GM19328 (cell line): Measurements from ENCODE around the gene EPHA1.
A peak's percentile ranks its signal among the peaks of the same experiment; 100 is the strongest.

Experiments
- ATAC-seq: cut with Tn5 transposase; IDR thresholded peaks from one replicate; pipeline ENCODE4 v1.9.1; 2021; ENCODE audit warnings: mild to moderate bottlenecking, moderate library complexity; ENCODE audit not compliant: unreplicated experiment

EPHA1 gene

DNA sequence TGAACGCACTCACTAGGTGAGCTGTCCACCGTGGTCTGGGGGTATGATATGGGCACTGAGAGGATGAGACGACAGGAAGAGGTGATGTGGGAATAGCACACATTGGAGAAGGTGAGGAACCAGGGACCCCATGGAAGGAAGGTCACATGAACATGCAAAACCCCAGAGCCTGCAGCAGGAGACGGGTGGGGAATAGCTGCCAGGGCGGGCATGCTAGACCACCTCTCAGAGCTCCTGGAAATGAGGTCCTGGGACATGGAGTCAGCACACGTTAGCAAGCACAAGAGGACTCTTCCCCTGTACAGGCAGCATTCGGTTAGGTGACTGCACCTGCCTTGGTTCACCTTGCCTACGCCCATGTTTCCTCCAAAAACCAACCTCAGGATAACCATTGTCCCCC is 54.3 kb downstream of the EPHA1 start:
- ATAC-seq: no peak

DNA sequence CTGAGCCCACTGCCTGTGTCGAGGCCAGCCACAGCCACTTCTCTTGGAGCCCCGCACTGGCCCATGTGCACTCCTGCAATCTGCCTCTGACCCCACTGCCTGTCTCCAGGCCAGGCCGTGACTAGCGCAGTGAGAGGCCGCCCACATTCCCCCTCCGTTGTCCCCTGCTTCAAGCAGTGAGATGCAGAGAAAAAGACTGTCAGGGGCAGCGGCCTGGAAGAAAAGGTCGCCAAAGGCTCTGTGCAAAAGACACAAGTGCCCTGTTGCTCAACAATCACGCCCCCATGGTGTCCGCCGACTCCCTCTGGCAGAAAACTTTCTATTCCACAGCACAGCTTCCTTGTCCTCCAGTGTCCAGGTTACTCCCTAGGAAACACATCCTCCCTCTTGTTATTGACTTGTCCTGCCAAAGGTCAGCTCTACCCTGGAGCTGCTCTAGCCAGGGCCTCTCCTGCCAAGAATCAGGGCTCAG is 56.1 kb downstream of the EPHA1 start:
- ATAC-seq: no peak

DNA sequence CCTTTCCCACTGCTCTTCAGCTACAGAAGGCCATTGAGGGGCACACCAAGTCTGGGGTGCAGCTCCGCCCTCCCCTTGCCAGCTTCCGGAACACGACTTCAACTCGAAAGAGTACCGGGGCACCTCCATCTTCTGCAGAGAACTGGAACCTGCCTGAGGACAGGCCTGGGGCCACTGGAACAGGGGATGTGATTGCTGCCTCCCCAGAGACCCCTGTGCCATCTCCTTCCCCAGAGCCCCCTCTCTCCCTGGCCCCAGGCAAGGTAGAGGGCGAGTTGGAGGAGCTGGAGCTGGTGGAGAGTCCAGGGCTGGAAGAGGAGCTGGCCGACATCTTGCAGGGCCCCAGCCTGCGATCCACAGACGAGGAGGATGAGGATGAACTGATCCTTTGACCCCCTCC is 57.1 kb downstream of the EPHA1 start:
- no peak for ATAC-seq

- ATAC-seq: no peak
Observed at GRCh38 chr7:143351060-143351459, 57.6 kb downstream of the EPHA1 start.

DNA sequence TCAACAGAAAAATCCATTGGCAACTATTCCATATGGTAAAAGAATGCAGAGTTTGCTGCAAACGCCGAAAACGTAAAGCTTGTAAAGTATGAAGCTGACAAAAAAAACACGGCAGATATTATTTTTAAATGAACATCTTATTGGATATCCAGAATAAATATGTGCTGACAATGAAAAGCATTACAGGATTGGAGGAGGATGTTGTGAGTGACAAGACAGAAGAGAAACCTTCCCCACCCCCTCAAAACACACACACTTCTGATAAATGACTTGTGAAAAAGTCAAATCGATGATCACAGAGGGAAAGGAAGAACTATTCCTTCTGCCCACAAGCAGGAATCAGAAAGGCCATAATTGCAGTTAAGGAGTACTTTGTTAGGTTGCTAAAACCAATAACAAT is 60.7 kb downstream of the EPHA1 start:
- ATAC-seq: no peak

- no peak for ATAC-seq
Observed at GRCh38 chr7:143346018-143346417, 62.6 kb downstream of the EPHA1 start.

GRCh38 chr7:143345428-143345900 is 63.2 kb downstream of the EPHA1 start:
- peak; percentile 53 for ATAC-seq

GRCh38 chr7:143343596-143343995 is 65.1 kb downstream of the EPHA1 start:
- no peak for ATAC-seq

- no peak for ATAC-seq
Observed at GRCh38 chr7:143341842-143342241, 66.8 kb downstream of the EPHA1 start.
